ENCODE results near the gene ADAP1.

The ADAP1 gene

GRCh38 chr7:907158-907980, 47.1 kb downstream of the ADAP1 start:
- Histone ChIP-seq H3K4me3 (ENCODE audit: low read length) (no peak overlapping the region), H2BK15ac (replicated peaks; ENCODE audit: low read depth) (no peak overlapping the region), H3K79me2 (ENCODE audit: control insufficient read depth, insufficient read depth, low read length) (no peaks in the 10 kb centered on the region), H3K18ac (ENCODE audit: low read length) (no peak overlapping the region), H3K79me1 (ENCODE audit: low read length) (no peaks in the 10 kb centered on the region), H3K56ac (ENCODE audit: low read length) (no peak overlapping the region), H3K36me3 (ENCODE audit: control insufficient read depth, insufficient read depth, low read length) (no peaks in the 10 kb centered on the region), H3K4ac (ENCODE audit: low read depth, low read length) (no peak overlapping the region), H4K5ac (ENCODE audit: low read length) (no peak overlapping the region), H2BK5ac (ENCODE audit: low read length) (no peak overlapping the region), H3K4me1 (ENCODE audit: control insufficient read depth, low read depth, low read length) (no peaks in the 10 kb centered on the region), H3K4me2 (ENCODE audit: low read length) (no peak overlapping the region), H2BK120ac (ENCODE audit: low read depth, low read length) (no peak overlapping the region), H3K27ac (ENCODE audit: low read depth, low read length) (no peak overlapping the region), H3K23ac (ENCODE audit: low read length) (peak overlapping the region; percentile 45), H3K9ac (ENCODE audit: low read length) (no peak overlapping the region), H3K27me3 (ENCODE audit: insufficient read depth, low read length, poor library complexity) (no peaks in the 10 kb centered on the region), H4K8ac (ENCODE audit: low read depth, low read length) (no peak overlapping the region), H2AK5ac (ENCODE audit: low read length) (no peak overlapping the region)
- WGBS (ENCODE audit: extremely low coverage, insufficient coverage, low lambda C conversion rate) = no CpG with 5 or more reads among the region's 49 CpGs
- DNase-seq = no peak

DNA sequence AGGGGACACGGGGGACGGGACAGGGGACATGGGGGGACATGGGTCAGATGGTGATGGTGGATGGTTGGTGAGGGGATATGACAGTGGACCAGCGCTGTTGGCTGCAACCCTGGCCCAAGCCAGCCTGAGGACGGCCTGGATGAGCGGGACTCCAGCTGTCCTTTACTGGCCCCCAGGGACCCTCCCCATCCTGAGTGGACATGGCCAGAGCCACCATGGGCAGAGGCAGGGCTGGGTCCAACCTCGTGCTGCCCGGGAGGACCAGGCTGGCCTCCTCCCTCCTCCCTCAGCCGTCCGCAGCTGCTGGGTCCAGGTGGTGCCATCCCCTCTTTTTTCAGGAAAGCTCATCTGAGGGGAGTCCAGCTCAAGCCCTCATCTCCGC, 47.7 kb downstream of the ADAP1 start:
- H2BK15ac ChIP-seq (replicated peaks; ENCODE audit: low read depth) = no peak overlapping the region
- no peak overlapping the region for H3K4me3 ChIP-seq (ENCODE audit: low read length)
- H4K8ac ChIP-seq (ENCODE audit: low read depth, low read length) = no peak overlapping the region
- no peak overlapping the region for H2BK5ac ChIP-seq (ENCODE audit: low read length)
- no peak overlapping the region for H4K5ac ChIP-seq (ENCODE audit: low read length)
- H3K18ac ChIP-seq (ENCODE audit: low read length) = no peak overlapping the region
- no peak overlapping the region for H3K4me2 ChIP-seq (ENCODE audit: low read length)
- no peak for DNase-seq
- H3K56ac ChIP-seq (ENCODE audit: low read length) = no peak overlapping the region
- H2AK5ac ChIP-seq (ENCODE audit: low read length) = no peak overlapping the region
- H3K27me3 ChIP-seq (ENCODE audit: insufficient read depth, low read length, poor library complexity) = no peaks in the 10 kb centered on the region
- no peak overlapping the region for H2BK120ac ChIP-seq (ENCODE audit: low read depth, low read length)
- H3K27ac ChIP-seq (ENCODE audit: low read depth, low read length) = no peak overlapping the region
- no peak overlapping the region for H3K9ac ChIP-seq (ENCODE audit: low read length)
- no peaks in the 10 kb centered on the region for H3K79me1 ChIP-seq (ENCODE audit: low read length)
- H3K23ac ChIP-seq (ENCODE audit: low read length) = peak overlapping the region; percentile 45
- no peaks in the 10 kb centered on the region for H3K79me2 ChIP-seq (ENCODE audit: control insufficient read depth, insufficient read depth, low read length)
- no peak overlapping the region for H3K4ac ChIP-seq (ENCODE audit: low read depth, low read length)
- H3K4me1 ChIP-seq (ENCODE audit: control insufficient read depth, low read depth, low read length) = no peaks in the 10 kb centered on the region
- no CpG with 5 or more reads among the region's 10 CpGs for WGBS (ENCODE audit: extremely low coverage, insufficient coverage, low lambda C conversion rate)
- H3K36me3 ChIP-seq (ENCODE audit: control insufficient read depth, insufficient read depth, low read length) = no peaks in the 10 kb centered on the region

- Histone ChIP-seq H2BK5ac (ENCODE audit: low read length) (no peak overlapping the region), H2AK5ac (ENCODE audit: low read length) (no peak overlapping the region), H4K5ac (ENCODE audit: low read length) (no peak overlapping the region), H3K56ac (ENCODE audit: low read length) (no peak overlapping the region), H3K4ac (ENCODE audit: low read depth, low read length) (no peak overlapping the region), H3K27ac (ENCODE audit: low read depth, low read length) (no peak overlapping the region), H2BK15ac (replicated peaks; ENCODE audit: low read depth) (no peak overlapping the region), H3K9ac (ENCODE audit: low read length) (no peak overlapping the region), H3K4me3 (ENCODE audit: low read length) (no peak overlapping the region), H3K4me1 (ENCODE audit: control insufficient read depth, low read depth, low read length) (no peaks in the 10 kb centered on the region), H3K4me2 (ENCODE audit: low read length) (no peak overlapping the region), H3K36me3 (ENCODE audit: control insufficient read depth, insufficient read depth, low read length) (no peaks in the 10 kb centered on the region), H3K79me1 (ENCODE audit: low read length) (no peaks in the 10 kb centered on the region), H3K23ac (ENCODE audit: low read length) (no peak overlapping the region), H2BK120ac (ENCODE audit: low read depth, low read length) (no peak overlapping the region), H4K8ac (ENCODE audit: low read depth, low read length) (no peak overlapping the region), H3K18ac (ENCODE audit: low read length) (no peak overlapping the region), H3K27me3 (ENCODE audit: insufficient read depth, low read length, poor library complexity) (no peaks in the 10 kb centered on the region), H3K79me2 (ENCODE audit: control insufficient read depth, insufficient read depth, low read length) (no peaks in the 10 kb centered on the region)
- WGBS (ENCODE audit: extremely low coverage, insufficient coverage, low lambda C conversion rate) = no CpG with 5 or more reads among the region's 20 CpGs
- DNase-seq = no peak
These were observed 49.6 kb downstream of the ADAP1 start for GRCh38 chr7:904847-905246.

DNA sequence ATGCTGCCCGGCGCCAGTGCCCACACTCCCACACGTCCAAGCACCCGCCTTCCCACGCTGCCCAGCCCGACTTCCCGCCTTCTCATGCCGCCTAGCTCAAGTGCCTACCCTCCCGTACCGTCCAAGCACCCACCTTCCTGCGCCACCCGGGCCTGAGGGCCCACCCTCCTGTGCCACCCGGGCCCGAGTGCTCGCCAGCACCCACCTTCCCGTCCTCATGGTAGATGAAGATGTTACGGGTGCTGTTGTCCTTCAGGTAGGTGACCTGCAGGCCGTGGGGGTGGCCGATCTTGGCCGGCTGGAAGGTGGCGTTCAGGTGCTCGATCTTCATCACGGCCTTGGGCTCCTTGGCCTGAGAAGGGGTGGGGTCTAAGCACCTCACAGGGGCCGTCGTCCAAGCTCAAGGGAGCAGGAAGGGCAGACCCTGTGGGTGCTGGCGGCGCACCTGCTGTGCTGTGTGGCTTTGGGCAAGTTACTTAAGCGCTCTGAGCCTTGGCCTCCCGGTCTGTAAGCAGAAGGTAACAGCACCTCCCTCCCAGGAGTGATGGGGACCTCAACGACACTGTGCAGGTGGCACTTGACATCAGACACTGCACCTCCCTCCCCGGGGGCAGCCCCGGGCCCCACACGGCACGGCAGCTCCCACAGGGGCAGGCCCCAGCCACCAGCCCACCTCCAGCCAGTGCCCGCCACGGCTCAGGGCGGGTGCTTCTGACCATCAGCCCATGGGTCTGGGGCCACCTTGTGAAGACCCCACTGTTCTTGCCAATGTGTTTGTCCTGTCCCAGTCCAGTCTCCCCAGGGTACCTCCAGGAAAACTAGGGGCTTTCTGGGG, 50.3 kb downstream of the ADAP1 start:
- no peak overlapping the region for H3K23ac ChIP-seq (ENCODE audit: low read length)
- H3K4ac ChIP-seq (ENCODE audit: low read depth, low read length) = no peak overlapping the region
- H2BK5ac ChIP-seq (ENCODE audit: low read length) = no peak overlapping the region
- H2BK120ac ChIP-seq (ENCODE audit: low read depth, low read length) = no peak overlapping the region
- no peak overlapping the region for H3K4me3 ChIP-seq (ENCODE audit: low read length)
- H2BK15ac ChIP-seq (replicated peaks; ENCODE audit: low read depth) = no peak overlapping the region
- no peaks in the 10 kb centered on the region for H3K4me1 ChIP-seq (ENCODE audit: control insufficient read depth, low read depth, low read length)
- H3K4me2 ChIP-seq (ENCODE audit: low read length) = no peak overlapping the region
- DNase-seq = no peak
- H3K79me2 ChIP-seq (ENCODE audit: control insufficient read depth, insufficient read depth, low read length) = no peaks in the 10 kb centered on the region
- no peak overlapping the region for H4K5ac ChIP-seq (ENCODE audit: low read length)
- H3K79me1 ChIP-seq (ENCODE audit: low read length) = no peaks in the 10 kb centered on the region
- no peak overlapping the region for H2AK5ac ChIP-seq (ENCODE audit: low read length)
- no peak overlapping the region for H4K8ac ChIP-seq (ENCODE audit: low read depth, low read length)
- H3K27ac ChIP-seq (ENCODE audit: low read depth, low read length) = no peak overlapping the region
- no CpG with 5 or more reads among the region's 37 CpGs for WGBS (ENCODE audit: extremely low coverage, insufficient coverage, low lambda C conversion rate)
- no peak overlapping the region for H3K56ac ChIP-seq (ENCODE audit: low read length)
- no peak overlapping the region for H3K18ac ChIP-seq (ENCODE audit: low read length)
- H3K9ac ChIP-seq (ENCODE audit: low read length) = no peak overlapping the region
- H3K27me3 ChIP-seq (ENCODE audit: insufficient read depth, low read length, poor library complexity) = no peaks in the 10 kb centered on the region
- H3K36me3 ChIP-seq (ENCODE audit: control insufficient read depth, insufficient read depth, low read length) = no peaks in the 10 kb centered on the region

- H3K9ac ChIP-seq (ENCODE audit: low read length) = no peak overlapping the region
- no peak overlapping the region for H3K27ac ChIP-seq (ENCODE audit: low read depth, low read length)
- no peaks in the 10 kb centered on the region for H3K27me3 ChIP-seq (ENCODE audit: insufficient read depth, low read length, poor library complexity)
- no peak overlapping the region for H4K8ac ChIP-seq (ENCODE audit: low read depth, low read length)
- H4K5ac ChIP-seq (ENCODE audit: low read length) = no peak overlapping the region
- no peak overlapping the region for H2AK5ac ChIP-seq (ENCODE audit: low read length)
- H2BK15ac ChIP-seq (replicated peaks; ENCODE audit: low read depth) = no peak overlapping the region
- H2BK5ac ChIP-seq (ENCODE audit: low read length) = no peak overlapping the region
- no CpG with 5 or more reads among the region's 22 CpGs for WGBS (ENCODE audit: extremely low coverage, insufficient coverage, low lambda C conversion rate)
- H3K4me2 ChIP-seq (ENCODE audit: low read length) = no peak overlapping the region
- H3K4me1 ChIP-seq (ENCODE audit: control insufficient read depth, low read depth, low read length) = no peaks in the 10 kb centered on the region
- no peak overlapping the region for H3K18ac ChIP-seq (ENCODE audit: low read length)
- no peak overlapping the region for H3K23ac ChIP-seq (ENCODE audit: low read length)
- no peak overlapping the region for H3K56ac ChIP-seq (ENCODE audit: low read length)
- H3K79me2 ChIP-seq (ENCODE audit: control insufficient read depth, insufficient read depth, low read length) = no peaks in the 10 kb centered on the region
- no peak for DNase-seq
- H3K4ac ChIP-seq (ENCODE audit: low read depth, low read length) = no peak overlapping the region
- no peak overlapping the region for H2BK120ac ChIP-seq (ENCODE audit: low read depth, low read length)
- H3K79me1 ChIP-seq (ENCODE audit: low read length) = no peaks in the 10 kb centered on the region
- no peak overlapping the region for H3K4me3 ChIP-seq (ENCODE audit: low read length)
- no peaks in the 10 kb centered on the region for H3K36me3 ChIP-seq (ENCODE audit: control insufficient read depth, insufficient read depth, low read length)
These were observed 51.5 kb downstream of the ADAP1 start for GRCh38 chr7:902996-903395.
